NCI-H2107 treated with DMSO at 0.1 percent for 48 hours (cell line): ENCODE results near the gene WFDC12.
"Not testable (repeated sequence)": the region's sequence is repeated elsewhere in the genome, so short reads cannot be mapped to it uniquely, and the experiment has no call there.

Source experiments
- DNase-seq: peaks from one replicate; lab custom pipeline; 2025; ENCODE audit not compliant: unreplicated experiment; lab: John Stamatoyannopoulos, UW

The WFDC12 gene

GRCh38 chr20:45124365-45124764 lies at the start of gene WFDC12:
TSS of gene WFDC12 (minus strand) at chr20:45124465. CDS start at chr20:45124447, 18 bp downstream.
- no peak for DNase-seq

- DNase-seq: no peak
Observed at GRCh38 chr20:45173522-45173921, 49.3 kb upstream of the WFDC12 start.

GRCh38 chr20:45164906-45165305 lies 40.6 kb upstream of the WFDC12 start:
- DNase-seq: no peak

- DNase-seq: no peak
Observed at GRCh38 chr20:45163083-45163803, 39.0 kb upstream of the WFDC12 start.

- DNase-seq: no peak
Observed at GRCh38 chr20:45157962-45158361, 33.7 kb upstream of the WFDC12 start.

- DNase-seq: no peak
Observed at GRCh38 chr20:45156713-45157112, 32.4 kb upstream of the WFDC12 start.

GRCh38 chr20:45154794-45155193 lies 30.5 kb upstream of the WFDC12 start:
- DNase-seq: not testable (repeated sequence)

- no peak for DNase-seq
Observed at GRCh38 chr20:45154183-45154582, 29.9 kb upstream of the WFDC12 start.

GRCh38 chr20:45153752-45154151 lies 29.5 kb upstream of the WFDC12 start:
- DNase-seq: no peak

- no peak for DNase-seq
Observed at GRCh38 chr20:45153147-45153546, 28.9 kb upstream of the WFDC12 start.

- DNase-seq: no peak
Observed at GRCh38 chr20:45152405-45152804, 28.1 kb upstream of the WFDC12 start.

- no peak for DNase-seq
Observed at GRCh38 chr20:45149062-45149461, 24.8 kb upstream of the WFDC12 start.

GRCh38 chr20:45140836-45141235 lies 16.6 kb upstream of the WFDC12 start:
- no peak for DNase-seq

GRCh38 chr20:45139733-45140375 lies 15.6 kb upstream of the WFDC12 start:
- not testable (repeated sequence) for DNase-seq

GRCh38 chr20:45138561-45139300 lies 14.5 kb upstream of the WFDC12 start:
- no peak for DNase-seq

GRCh38 chr20:45136911-45137310 lies 12.6 kb upstream of the WFDC12 start:
- no peak for DNase-seq

GRCh38 chr20:45128099-45128498 lies 3.8 kb upstream of the WFDC12 start:
- DNase-seq: no peak

GRCh38 chr20:45121388-45121787 lies 2.9 kb downstream of the WFDC12 start:
- DNase-seq: no peak

GRCh38 chr20:45119556-45120266 lies 4.6 kb downstream of the WFDC12 start:
- no peak for DNase-seq

GRCh38 chr20:45118028-45118427 lies 6.2 kb downstream of the WFDC12 start:
- DNase-seq: no peak

GRCh38 chr20:45117581-45117980 lies 6.7 kb downstream of the WFDC12 start:
- no peak for DNase-seq
